Mammary epithelial cell (primary cell): ENCODE results near the gene GABRP.

Source experiments
- CTCF ChIP-seq, 2 donors: IDR thresholded peaks in 1 of 2; conservative IDR thresholded peaks in 1 of 2; 2 replicates each; pipeline ENCODE4 v1.5.1; 2011 to 2012; ENCODE audit warnings: inconsistent platforms in 2 of 2, low read length in 2 of 2, mild to moderate bottlenecking in 2 of 2, control low read depth in 1 of 2, low read depth in 1 of 2; ENCODE audit not compliant: insufficient read depth in 1 of 2; ENCODE audit errors: extremely low read depth in 1 of 2
- EZH2 ChIP-seq: IDR thresholded peaks from 2 replicates; pipeline ENCODE4 v1.6.1; 2012; ENCODE audit warnings: low read length, inconsistent platforms, borderline replicate concordance

- TF ChIP-seq CTCF (conservative IDR thresholded peaks at IDR 0.05 in 1 of 2, IDR thresholded peaks at IDR 0.05 in 1 of 2; ENCODE audit: extremely low read depth in 1 of 2, insufficient read depth in 1 of 2, low read depth in 1 of 2, low read length in 2 of 2) (no peak), EZH2 (no peak)
These were observed 1.6 kb upstream of the GABRP start for GRCh38 chr5:170781946-170782345.
